Central memory CD8-positive, alpha-beta T cell (primary cell): ENCODE measurements around the gene SLC19A1.
"Not testable (repeated sequence)": the region's sequence is repeated elsewhere in the genome, so short reads cannot be mapped to it uniquely, and the experiment has no call there.

ENCODE experiments used
- ATAC-seq: fragments of 150-1000 bp; cut with Tn5 transposase; replicated peaks from 2 replicates; pipeline ENCODE4 v1.10.0; 2022; ENCODE audit warnings: mild to moderate bottlenecking, moderate FRiP score, moderate number of reproducible peaks; ENCODE audit not compliant: poor library complexity, severe bottlenecking; ENCODE audit errors: extremely low read depth
- DNase-seq, 2 donors: peaks; one replicate each; pipeline ENCODE4 v3.0.0; 2021; ENCODE audit warnings: low spot score in 2 of 2
- H3K27ac Mint-ChIP-seq: one replicate; pipeline ENCODE4 v1.8.0; 2022; ENCODE audit warnings: low read depth, mild to moderate bottlenecking, moderate library complexity, mixed read lengths
- H3K27me3 Mint-ChIP-seq: one replicate; pipeline ENCODE4 v1.8.0; 2022; ENCODE audit warnings: mixed read lengths
- H3K36me3 Mint-ChIP-seq: one replicate; pipeline ENCODE4 v1.8.0; 2022; ENCODE audit warnings: mild to moderate bottlenecking, moderate library complexity, mixed read lengths; ENCODE audit not compliant: insufficient read depth
- H3K4me1 Mint-ChIP-seq: one replicate; pipeline ENCODE4 v1.8.0; 2022; ENCODE audit warnings: mixed read lengths
- H3K4me3 Mint-ChIP-seq: one replicate; pipeline ENCODE4 v1.8.0; 2022; ENCODE audit warnings: mild to moderate bottlenecking, moderate library complexity, mixed read lengths
- H3K9me3 Mint-ChIP-seq: one replicate; pipeline ENCODE4 v1.8.0; 2022; ENCODE audit warnings: mixed read lengths

The SLC19A1 gene

DNA sequence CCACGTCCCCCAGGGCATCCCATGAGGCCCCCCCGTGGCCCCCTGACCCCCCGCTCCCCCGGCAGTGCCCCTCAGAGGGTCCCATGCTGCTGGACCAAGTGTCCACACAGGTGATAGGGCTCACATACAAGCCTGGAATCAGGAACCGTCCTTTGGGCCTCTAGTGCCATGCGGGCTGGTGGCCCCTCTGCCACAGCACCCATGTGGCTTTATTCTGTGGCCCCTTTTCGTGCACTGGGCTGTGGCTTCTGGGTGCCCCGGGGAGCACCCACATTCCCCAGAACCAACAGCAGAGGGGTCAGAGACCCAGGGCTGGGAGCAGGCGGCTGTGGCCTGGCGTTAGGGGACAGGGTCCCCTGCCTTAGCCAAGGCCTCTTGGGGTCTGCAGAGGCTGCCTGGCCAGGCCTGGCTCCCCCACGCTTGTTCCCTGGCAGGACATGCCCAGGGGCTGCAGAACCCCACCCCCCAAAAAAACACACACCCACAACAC is 31.7 kb downstream of the SLC19A1 start:
- H3K36me3 Mint-ChIP-seq = no peaks in the 10 kb centered on the region
- no peaks in the 10 kb centered on the region for H3K9me3 Mint-ChIP-seq
- H3K4me3 Mint-ChIP-seq = no peak overlapping the region
- DNase-seq = no peak
- no peak overlapping the region for H3K27ac Mint-ChIP-seq
- ATAC-seq = no peak
- H3K27me3 Mint-ChIP-seq = no peaks in the 10 kb centered on the region
- no peaks in the 10 kb centered on the region for H3K4me1 Mint-ChIP-seq

DNA sequence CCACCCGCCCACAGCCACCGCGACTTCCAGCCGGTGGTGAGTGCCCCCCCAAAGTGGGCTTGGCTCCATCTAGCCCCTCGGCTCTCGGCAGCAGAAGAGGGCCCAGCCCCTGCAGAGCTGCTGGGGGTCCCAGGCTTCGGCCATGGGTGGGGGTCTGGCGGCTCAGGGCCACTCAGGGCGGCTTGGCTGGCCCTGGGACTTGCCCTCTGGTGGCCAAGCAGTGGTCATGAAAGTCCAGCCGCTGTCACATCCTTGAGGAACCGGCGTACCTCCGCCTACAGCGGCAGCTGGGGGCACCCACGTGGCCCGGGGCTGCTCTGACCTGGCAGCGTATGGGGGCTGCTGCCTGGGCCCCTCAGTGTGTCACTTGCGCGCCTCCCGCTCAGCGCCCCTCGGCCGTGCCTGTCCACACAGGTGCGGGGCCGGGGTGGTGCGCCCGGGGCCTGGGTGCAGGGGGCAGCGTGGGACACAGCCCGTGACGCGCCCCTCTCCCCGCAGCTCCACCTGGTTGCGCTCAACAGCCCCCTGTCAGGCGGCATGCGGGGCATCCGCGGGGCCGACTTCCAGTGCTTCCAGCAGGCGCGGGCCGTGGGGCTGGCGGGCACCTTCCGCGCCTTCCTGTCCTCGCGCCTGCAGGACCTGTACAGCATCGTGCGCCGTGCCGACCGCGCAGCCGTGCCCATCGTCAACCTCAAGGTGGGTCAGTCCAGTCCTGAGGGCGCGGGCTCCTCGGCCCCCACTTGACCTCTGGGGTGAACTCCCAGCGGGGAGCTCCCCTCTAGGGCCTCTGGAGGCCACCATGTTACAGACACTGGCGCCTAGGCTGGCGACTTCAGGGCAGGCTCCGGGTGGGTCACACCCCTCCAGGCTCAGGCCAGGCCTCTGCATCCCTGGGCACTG is 32.4 kb downstream of the SLC19A1 start:
- H3K36me3 Mint-ChIP-seq = no peaks in the 10 kb centered on the region
- H3K4me3 Mint-ChIP-seq = no peak overlapping the region
- no peak for DNase-seq
- H3K4me1 Mint-ChIP-seq = no peaks in the 10 kb centered on the region
- H3K27me3 Mint-ChIP-seq = no peaks in the 10 kb centered on the region
- ATAC-seq = no peak
- no peaks in the 10 kb centered on the region for H3K9me3 Mint-ChIP-seq
- no peak overlapping the region for H3K27ac Mint-ChIP-seq

DNA sequence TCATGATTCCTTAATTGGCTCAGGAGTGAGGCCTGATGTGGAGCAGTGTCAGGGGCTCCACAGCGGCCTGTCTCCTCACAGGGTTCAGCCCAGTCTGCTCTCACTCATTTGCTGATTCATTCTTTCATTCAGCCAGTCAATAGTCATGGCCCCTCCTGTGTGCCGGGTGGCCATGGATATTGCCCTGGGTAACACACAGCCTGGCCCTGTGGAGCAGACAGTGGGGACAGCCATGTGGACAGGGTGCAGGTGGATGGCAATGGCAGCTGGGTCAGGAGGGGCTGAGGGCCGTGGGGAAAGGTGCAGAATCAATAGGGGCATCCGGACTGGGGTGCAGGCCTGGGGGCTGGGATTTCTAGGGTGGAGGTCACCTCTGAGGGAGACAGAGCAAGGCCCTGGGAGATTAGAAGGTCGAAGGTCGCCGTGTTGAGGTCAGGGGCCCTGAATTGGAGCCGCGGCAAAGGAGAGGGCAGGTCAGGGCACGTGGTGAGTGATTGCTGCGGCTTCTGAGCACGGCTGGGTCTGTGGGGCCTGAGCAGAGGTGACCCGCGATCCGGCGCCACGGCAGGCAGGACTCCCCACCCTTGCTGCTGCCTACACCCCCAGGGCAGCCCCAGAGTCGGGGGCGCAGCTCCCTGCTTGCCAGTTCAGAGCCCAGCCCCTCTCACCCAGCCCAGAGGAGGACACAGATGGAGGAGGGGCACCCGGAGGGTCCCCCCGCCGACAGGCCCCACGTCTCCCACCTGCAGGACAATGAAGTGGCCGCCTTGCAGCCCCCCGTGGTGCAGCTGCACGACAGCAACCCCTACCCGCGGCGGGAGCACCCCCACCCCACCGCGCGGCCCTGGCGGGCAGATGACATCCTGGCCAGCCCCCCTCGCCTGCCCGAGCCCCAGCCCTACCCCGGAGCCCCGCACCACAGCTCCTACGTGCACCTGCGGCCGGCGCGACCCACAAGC is 33.4 kb downstream of the SLC19A1 start:
- Mint-ChIP-seq H3K36me3 (no peaks in the 10 kb centered on the region), H3K27me3 (no peaks in the 10 kb centered on the region), H3K27ac (no peak overlapping the region), H3K9me3 (no peaks in the 10 kb centered on the region), H3K4me1 (no peaks in the 10 kb centered on the region), H3K4me3 (no peak overlapping the region)
- no peak for ATAC-seq
- no peak for DNase-seq

DNA sequence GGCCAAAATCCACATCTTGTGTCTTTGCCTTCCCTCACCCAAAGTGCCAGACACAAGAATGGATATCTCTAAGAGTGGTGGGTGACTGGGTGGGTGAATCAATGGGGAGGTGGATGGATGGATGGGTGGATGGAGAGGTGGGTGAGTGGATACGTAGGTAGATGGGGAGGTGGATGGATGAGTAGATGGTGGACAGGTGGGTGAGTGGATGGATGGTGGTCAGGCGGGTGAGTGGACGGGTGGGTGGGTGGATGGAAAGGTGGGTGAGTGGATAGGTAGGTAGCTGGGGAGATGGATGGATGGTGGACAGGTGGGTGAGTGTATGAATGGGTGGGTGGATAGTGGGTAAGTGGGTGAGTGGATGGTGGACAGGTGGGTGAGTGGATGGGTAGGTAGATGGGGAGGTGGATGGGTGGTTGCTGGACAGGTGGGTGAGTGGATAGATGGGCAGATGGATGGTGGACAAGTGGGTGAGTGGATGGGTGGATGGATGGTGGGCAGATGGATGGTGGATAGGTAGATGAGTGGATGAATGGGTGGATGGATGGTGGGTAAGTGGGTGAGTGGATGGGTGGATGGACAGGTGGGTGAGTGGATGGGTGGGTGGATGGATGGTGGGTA is 34.2 kb downstream of the SLC19A1 start:
- no peaks in the 10 kb centered on the region for H3K9me3 Mint-ChIP-seq
- DNase-seq = no peak
- H3K36me3 Mint-ChIP-seq = no peaks in the 10 kb centered on the region
- H3K4me1 Mint-ChIP-seq = no peaks in the 10 kb centered on the region
- H3K27ac Mint-ChIP-seq = no peak overlapping the region
- H3K27me3 Mint-ChIP-seq = no peaks in the 10 kb centered on the region
- no peak overlapping the region for H3K4me3 Mint-ChIP-seq
- no peak for ATAC-seq

GRCh38 chr21:45507523-45507875 is 34.7 kb downstream of the SLC19A1 start:
- Mint-ChIP-seq H3K36me3 (no peaks in the 10 kb centered on the region), H3K9me3 (no peaks in the 10 kb centered on the region), H3K4me3 (no peak overlapping the region), H3K27me3 (no peaks in the 10 kb centered on the region), H3K4me1 (no peaks in the 10 kb centered on the region), H3K27ac (no peak overlapping the region)
- ATAC-seq = no peak
- DNase-seq = no peak

DNA sequence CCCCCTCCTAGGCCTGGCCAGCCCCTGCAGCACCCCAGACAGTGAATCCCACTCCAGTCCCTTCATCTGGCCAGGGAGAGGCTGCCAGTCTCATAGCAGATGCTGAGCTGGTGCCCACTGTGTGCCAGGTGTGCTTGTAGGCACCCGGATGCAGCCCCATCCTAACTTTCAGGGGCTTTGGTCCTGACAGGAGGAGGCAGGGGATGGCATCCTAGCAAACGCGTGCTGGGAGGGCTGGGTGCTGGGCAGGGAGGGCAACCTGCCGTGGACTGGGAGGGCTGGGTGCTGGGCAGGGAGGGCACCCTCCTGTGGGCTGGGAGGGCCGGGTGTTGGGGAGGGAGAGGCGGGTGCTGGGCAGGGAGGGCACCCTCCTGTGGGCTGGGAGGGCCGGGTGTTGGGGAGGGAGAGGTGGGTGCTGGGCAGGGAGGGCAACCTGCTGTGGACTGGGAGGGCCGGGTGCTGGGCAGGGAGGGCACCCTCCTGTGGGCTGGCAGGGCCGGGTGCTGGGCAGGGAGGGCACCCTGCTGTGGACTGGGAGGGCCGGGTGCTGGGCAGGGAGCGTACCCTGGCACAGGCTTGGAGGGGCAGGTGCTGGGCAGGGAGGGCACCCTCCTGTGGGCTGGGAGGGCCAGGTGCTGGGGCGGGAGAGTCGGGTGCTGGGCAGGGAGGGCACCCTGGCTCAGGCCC is 35.3 kb downstream of the SLC19A1 start:
- DNase-seq = no peak
- H3K4me3 Mint-ChIP-seq = no peak overlapping the region
- H3K27ac Mint-ChIP-seq = no peak overlapping the region
- no peaks in the 10 kb centered on the region for H3K36me3 Mint-ChIP-seq
- no peaks in the 10 kb centered on the region for H3K27me3 Mint-ChIP-seq
- H3K9me3 Mint-ChIP-seq = no peaks in the 10 kb centered on the region
- H3K4me1 Mint-ChIP-seq = no peaks in the 10 kb centered on the region
- no peak for ATAC-seq

DNA sequence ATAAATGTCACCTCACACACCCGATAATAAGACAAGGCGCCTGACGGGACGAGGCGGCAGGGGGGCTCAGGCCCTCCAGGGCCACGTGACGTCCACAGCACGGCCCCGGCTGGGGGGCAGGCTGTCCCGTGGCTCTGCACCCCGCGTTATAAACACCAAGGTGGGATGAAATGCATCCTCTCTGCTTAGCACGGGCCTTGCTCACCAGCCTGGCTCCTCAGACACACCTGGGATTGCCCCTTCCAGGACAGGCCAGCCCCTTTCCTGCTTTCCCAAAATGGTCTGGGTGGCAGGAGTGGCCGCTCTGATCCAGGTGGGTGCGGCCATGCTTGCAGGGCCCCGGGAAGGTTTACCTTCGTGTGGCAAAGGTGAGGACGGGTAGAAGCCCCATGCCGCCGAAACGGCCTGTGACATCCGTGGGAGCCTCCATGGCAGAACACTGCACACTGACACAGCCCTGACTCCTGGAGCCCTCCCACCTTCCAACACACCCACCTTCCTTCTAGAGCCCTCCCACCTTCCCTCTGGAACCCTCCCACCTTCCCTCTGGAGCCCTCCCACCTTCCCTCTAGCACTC is 35.9 kb downstream of the SLC19A1 start:
- Mint-ChIP-seq H3K27me3 (no peaks in the 10 kb centered on the region), H3K4me1 (no peaks in the 10 kb centered on the region), H3K9me3 (no peaks in the 10 kb centered on the region), H3K4me3 (no peak overlapping the region), H3K36me3 (no peaks in the 10 kb centered on the region), H3K27ac (no peak overlapping the region)
- ATAC-seq = no peak
- DNase-seq = no peak

DNA sequence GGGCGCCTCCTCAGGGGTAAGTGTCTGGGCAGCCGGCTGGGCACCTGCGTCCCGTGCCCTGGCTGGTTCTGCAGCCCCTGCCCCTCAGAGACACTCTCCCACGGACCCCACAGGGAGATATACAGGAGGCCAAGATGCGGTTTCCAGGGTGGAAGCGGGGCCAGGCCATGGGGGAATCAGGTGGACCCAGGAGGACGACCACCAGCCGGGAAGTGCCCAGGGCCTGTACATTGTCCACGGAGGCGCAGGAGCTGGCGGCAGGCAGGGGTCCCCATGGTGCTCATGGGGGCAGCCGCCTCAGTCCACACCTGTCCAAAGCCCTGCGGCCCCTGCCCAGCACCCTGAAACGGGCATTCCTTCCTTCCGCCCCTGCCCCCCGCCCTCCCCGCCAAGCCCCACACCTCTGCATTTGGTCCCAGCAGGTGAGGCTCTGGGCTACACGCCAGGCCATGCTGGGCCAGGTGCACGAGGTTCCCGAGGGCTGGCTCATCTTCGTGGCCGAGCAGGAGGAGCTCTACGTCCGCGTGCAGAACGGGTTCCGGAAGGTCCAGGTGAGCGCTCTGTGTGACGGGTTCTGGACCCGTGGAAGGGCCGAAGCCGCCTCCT is 36.7 kb downstream of the SLC19A1 start:
- DNase-seq (no peak), ATAC-seq (no peak)
- no peaks in the 10 kb centered on the region for H3K36me3 Mint-ChIP-seq
- no peak overlapping the region for H3K27ac Mint-ChIP-seq
- no peaks in the 10 kb centered on the region for H3K9me3 Mint-ChIP-seq
- H3K27me3 Mint-ChIP-seq = no peaks in the 10 kb centered on the region
- H3K4me1 Mint-ChIP-seq = no peaks in the 10 kb centered on the region
- no peak overlapping the region for H3K4me3 Mint-ChIP-seq

DNA sequence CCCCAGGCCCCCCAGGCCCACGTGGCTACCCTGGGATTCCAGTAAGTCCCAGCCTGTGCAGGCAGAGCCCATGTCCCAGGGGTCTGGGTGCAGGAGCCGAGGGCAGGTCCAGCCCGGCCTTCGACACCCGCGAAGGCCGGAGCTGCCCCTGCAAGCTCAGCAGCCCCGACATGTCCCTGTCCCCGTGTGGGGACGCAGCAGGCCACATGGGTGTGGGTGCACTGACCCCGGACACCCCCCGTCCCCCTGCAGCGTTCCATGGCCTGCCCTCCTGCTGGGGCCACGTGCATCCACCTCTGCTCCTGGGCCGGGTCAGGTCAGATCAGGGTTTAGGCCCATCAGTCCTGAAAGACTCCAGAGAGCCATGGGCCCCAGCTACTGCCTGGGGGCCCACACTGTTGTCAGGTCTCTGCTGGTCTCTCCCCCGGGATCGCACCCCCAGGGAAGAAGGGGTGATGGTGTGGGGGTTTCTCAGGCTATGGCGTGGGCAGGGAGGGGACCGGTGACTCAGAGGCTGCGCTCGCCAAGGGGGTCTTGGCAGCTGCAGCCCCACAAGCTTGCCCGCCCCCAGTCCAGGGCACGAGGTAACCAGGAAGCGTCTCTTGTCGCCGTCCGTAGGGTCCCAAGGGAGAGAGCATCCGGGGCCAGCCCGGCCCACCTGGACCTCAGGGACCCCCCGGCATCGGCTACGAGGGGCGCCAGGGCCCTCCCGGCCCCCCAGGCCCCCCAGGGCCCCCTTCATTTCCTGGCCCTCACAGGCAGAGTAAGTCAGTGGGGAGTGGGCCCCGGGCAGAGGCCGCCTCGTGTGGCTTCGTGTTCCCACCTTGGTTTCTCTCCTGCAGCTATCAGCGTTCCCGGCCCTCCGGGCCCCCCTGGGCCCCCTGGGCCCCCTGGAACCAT is 37.5 kb downstream of the SLC19A1 start:
- ATAC-seq (no peak), DNase-seq (no peak)
- Mint-ChIP-seq H3K4me1 (no peaks in the 10 kb centered on the region), H3K4me3 (no peak overlapping the region), H3K9me3 (no peaks in the 10 kb centered on the region), H3K27ac (no peak overlapping the region), H3K27me3 (no peaks in the 10 kb centered on the region), H3K36me3 (no peaks in the 10 kb centered on the region)

DNA sequence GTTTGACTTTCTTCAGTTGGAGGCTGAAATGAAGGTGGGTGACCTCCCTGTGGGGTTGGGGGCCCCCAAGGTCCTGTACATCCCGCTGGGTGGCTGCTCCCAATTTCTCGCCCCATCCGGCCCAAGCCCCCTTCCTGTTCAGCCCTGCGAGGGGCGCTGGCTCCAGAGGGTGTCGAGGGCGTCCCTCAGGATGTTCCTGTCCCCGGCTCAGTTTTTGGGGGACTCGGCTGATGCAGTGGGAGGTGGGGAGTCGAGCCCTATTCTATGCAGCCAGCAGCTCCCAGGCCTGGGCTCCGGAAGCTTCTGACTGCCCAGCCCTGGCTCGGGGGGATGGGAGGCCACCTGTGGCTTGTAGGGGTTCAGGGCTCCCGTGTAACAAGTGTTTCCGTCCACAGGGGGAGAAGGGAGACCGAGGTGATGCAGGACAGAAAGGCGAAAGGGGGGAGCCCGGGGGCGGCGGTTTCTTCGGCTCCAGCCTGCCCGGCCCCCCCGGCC is 38.2 kb downstream of the SLC19A1 start:
- Mint-ChIP-seq H3K36me3 (no peaks in the 10 kb centered on the region), H3K27ac (no peak overlapping the region), H3K4me3 (no peak overlapping the region), H3K27me3 (no peaks in the 10 kb centered on the region), H3K9me3 (no peaks in the 10 kb centered on the region), H3K4me1 (no peaks in the 10 kb centered on the region)
- no peak for DNase-seq
- ATAC-seq = no peak

GRCh38 chr21:45503226-45503625 is 39.0 kb downstream of the SLC19A1 start:
- not testable (repeated sequence) for H3K9me3 Mint-ChIP-seq, DNase-seq, H3K27me3 Mint-ChIP-seq, H3K4me3 Mint-ChIP-seq, H3K4me1 Mint-ChIP-seq, ATAC-seq, H3K27ac Mint-ChIP-seq, H3K36me3 Mint-ChIP-seq
